ENCODE data around the gene ARHGAP44. TPM values are rescaled to one million over a fixed set of nuclear protein-coding genes. Genes with fewer than 3 reads are reported as not detected.

Gene ARHGAP44
- total RNA-seq (ENCODE audit: unreplicated experiment), result 17.5 TPM
- long read RNA-seq, partial matches to known transcripts, result 0 of 3 reads
- long read RNA-seq, other reads (novel, unspliced or antisense), result 3 of 3 reads

- H3K36me3 Mint-ChIP-seq (ENCODE audit: unreplicated experiment), result no peaks in the 10 kb centered on the region
- H3K4me1 Mint-ChIP-seq (ENCODE audit: low read depth, unreplicated experiment), result peaks cover 19% of the 10 kb centered on the region
- peak within 1 kb of the TSS; percentile 87 for H3K27ac Mint-ChIP-seq (ENCODE audit: unreplicated experiment)
- H3K9me3 Mint-ChIP-seq (ENCODE audit: unreplicated experiment), result peaks cover 5% of the 10 kb centered on the region
- H3K4me3 Mint-ChIP-seq (ENCODE audit: unreplicated experiment), result peak within 1 kb of the TSS; percentile 94
- peaks cover 4% of the 10 kb centered on the region for H3K27me3 Mint-ChIP-seq (ENCODE audit: unreplicated experiment)
- peak; percentile 88 for DNase-seq
- no peak for TF ChIP-seq CTCF (IDR thresholded peaks at IDR 0.05; ENCODE audit: partially characterized antibody, unreplicated experiment)
Observed at GRCh38 chr17:12789481-12790248, at the start of gene ARHGAP44. Gene ARHGAP44, plus strand, starts transcription at chr17:12789498. Its CDS starts 341 bp downstream, at chr17:12789839.

- no peak overlapping the region for H3K4me3 Mint-ChIP-seq (ENCODE audit: unreplicated experiment)
- no peak for TF ChIP-seq CTCF (IDR thresholded peaks at IDR 0.05; ENCODE audit: partially characterized antibody, unreplicated experiment)
- DNase-seq, result no peak
- no peak overlapping the region for H3K27ac Mint-ChIP-seq (ENCODE audit: unreplicated experiment)
- H3K27me3 Mint-ChIP-seq (ENCODE audit: unreplicated experiment), result peaks cover 4% of the 10 kb centered on the region
- H3K36me3 Mint-ChIP-seq (ENCODE audit: unreplicated experiment), result no peaks in the 10 kb centered on the region
- H3K4me1 Mint-ChIP-seq (ENCODE audit: low read depth, unreplicated experiment), result peaks cover 1% of the 10 kb centered on the region
- H3K9me3 Mint-ChIP-seq (ENCODE audit: unreplicated experiment), result no peaks in the 10 kb centered on the region
Observed at GRCh38 chr17:12739500-12739899, 49.8 kb upstream of the ARHGAP44 start.

DNA sequence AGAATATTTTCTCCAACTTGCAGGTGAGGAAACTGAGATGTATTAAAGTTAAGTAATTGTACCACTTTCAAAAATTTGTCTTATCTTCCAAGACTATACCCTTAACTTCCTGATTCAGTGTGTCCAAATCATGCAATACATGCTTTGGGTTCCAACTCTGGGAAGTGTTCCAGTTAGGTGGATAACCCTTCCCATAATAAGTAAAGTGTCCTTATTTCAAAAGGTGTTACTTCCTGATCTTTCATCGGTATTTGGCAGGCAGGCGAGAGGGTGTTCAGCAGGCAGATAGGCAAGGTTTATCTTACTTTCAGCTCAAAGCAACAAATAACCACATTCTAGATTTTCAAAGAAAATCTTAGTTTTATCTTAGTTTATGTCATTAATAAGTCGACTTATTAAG lies 46.3 kb upstream of the ARHGAP44 start:
- DNase-seq, result no peak
- no peak overlapping the region for H3K27ac Mint-ChIP-seq (ENCODE audit: unreplicated experiment)
- H3K9me3 Mint-ChIP-seq (ENCODE audit: unreplicated experiment), result no peaks in the 10 kb centered on the region
- no peaks in the 10 kb centered on the region for H3K36me3 Mint-ChIP-seq (ENCODE audit: unreplicated experiment)
- H3K4me3 Mint-ChIP-seq (ENCODE audit: unreplicated experiment), result no peak overlapping the region
- no peak for TF ChIP-seq CTCF (IDR thresholded peaks at IDR 0.05; ENCODE audit: partially characterized antibody, unreplicated experiment)
- no peaks in the 10 kb centered on the region for H3K27me3 Mint-ChIP-seq (ENCODE audit: unreplicated experiment)
- H3K4me1 Mint-ChIP-seq (ENCODE audit: low read depth, unreplicated experiment), result peaks cover 1% of the 10 kb centered on the region

DNA sequence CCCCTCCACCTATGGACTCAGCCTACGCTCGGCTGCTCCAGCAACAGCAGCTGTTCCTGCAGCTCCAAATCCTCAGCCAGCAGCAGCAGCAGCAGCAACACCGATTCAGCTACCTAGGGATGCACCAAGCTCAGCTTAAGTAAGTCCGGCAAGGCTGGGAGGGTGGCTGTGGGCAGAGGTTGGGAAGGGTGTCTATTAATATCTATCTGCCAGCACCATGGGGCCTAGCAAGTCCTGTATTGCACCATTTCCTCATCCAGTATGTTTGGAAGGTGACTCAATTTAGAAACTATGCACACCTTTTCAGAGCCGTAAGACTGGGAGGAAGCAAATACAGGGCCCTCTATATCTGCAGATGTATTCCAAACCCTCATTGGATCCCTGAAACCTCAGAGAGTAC lies 45.0 kb upstream of the ARHGAP44 start:
- no peak for TF ChIP-seq CTCF (IDR thresholded peaks at IDR 0.05; ENCODE audit: partially characterized antibody, unreplicated experiment)
- Mint-ChIP-seq H3K4me3 (ENCODE audit: unreplicated experiment) (no peak overlapping the region), H3K36me3 (ENCODE audit: unreplicated experiment) (no peaks in the 10 kb centered on the region), H3K4me1 (ENCODE audit: low read depth, unreplicated experiment) (peaks cover 1% of the 10 kb centered on the region), H3K9me3 (ENCODE audit: unreplicated experiment) (no peaks in the 10 kb centered on the region), H3K27ac (ENCODE audit: unreplicated experiment) (no peak overlapping the region), H3K27me3 (ENCODE audit: unreplicated experiment) (no peaks in the 10 kb centered on the region)
- DNase-seq, result no peak

DNA sequence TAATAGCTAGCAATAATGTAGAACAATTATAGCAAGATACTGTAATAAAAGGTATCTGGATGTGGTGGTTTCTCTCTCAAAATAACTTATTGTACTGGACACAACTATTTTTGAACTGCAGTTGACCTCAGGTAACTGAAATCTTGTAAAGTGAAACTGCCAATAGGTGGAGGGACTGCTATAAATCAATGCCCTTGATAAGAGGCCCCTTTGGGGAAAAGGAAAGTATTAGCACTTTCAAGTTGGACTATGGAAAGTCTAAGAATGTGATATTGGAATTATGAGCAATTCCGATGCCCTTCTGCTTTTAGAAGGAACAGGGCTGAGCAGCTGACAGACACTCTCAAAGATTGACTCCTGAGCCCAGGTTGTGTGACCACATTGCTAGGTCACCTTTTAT lies 44.5 kb upstream of the ARHGAP44 start:
- Mint-ChIP-seq H3K27ac (ENCODE audit: unreplicated experiment) (no peak overlapping the region), H3K36me3 (ENCODE audit: unreplicated experiment) (no peaks in the 10 kb centered on the region), H3K27me3 (ENCODE audit: unreplicated experiment) (no peaks in the 10 kb centered on the region), H3K4me1 (ENCODE audit: low read depth, unreplicated experiment) (peaks cover 1% of the 10 kb centered on the region), H3K4me3 (ENCODE audit: unreplicated experiment) (no peak overlapping the region), H3K9me3 (ENCODE audit: unreplicated experiment) (no peaks in the 10 kb centered on the region)
- TF ChIP-seq CTCF (IDR thresholded peaks at IDR 0.05; ENCODE audit: partially characterized antibody, unreplicated experiment), result no peak
- DNase-seq, result no peak

Data from glutamatergic neuron (in vitro differentiated cells).